ENCODE data around the gene DMRTA1.
"Not testable (repeated sequence)": the region's sequence is repeated elsewhere in the genome, so short reads cannot be mapped to it uniquely, and the experiment has no call there.

DMRTA1 gene

GRCh38 chr9:22446589-22446949, at the start of gene DMRTA1:
TSS of gene DMRTA1 (plus strand) at chr9:22446824. CDS start at chr9:22447066, 242 bp downstream.
- peak; percentile 12 to 20 for DNase-seq

GRCh38 chr9:22401671-22402070, 45.0 kb upstream of the DMRTA1 start:
- no peak for DNase-seq

- no peak for DNase-seq
Observed at GRCh38 chr9:22405869-22406659, 40.6 kb upstream of the DMRTA1 start.

- no peak for DNase-seq
Observed at GRCh38 chr9:22413884-22414283, 32.7 kb upstream of the DMRTA1 start.

- no peak for DNase-seq
Observed at GRCh38 chr9:22415941-22416691, 30.5 kb upstream of the DMRTA1 start.

- no peak for DNase-seq
Observed at GRCh38 chr9:22416692-22417060, 29.9 kb upstream of the DMRTA1 start.

- no peak for DNase-seq
Observed at GRCh38 chr9:22423566-22423965, 23.1 kb upstream of the DMRTA1 start.

- no peak for DNase-seq
Observed at GRCh38 chr9:22424616-22425015, 22.0 kb upstream of the DMRTA1 start.

GRCh38 chr9:22425551-22425950, 21.1 kb upstream of the DMRTA1 start:
- no peak for DNase-seq

GRCh38 chr9:22427226-22427880, 19.3 kb upstream of the DMRTA1 start:
- DNase-seq, result no peak

- DNase-seq, result no peak
Observed at GRCh38 chr9:22433691-22434090, 12.9 kb upstream of the DMRTA1 start.

GRCh38 chr9:22435252-22435651, 11.4 kb upstream of the DMRTA1 start:
- DNase-seq, result not testable (repeated sequence)

- DNase-seq, result not testable (repeated sequence)
Observed at GRCh38 chr9:22437461-22438067, 9.1 kb upstream of the DMRTA1 start.

- no peak for DNase-seq
Observed at GRCh38 chr9:22440841-22441240, 5.8 kb upstream of the DMRTA1 start.

- peak; percentile 22 to 47 for DNase-seq
Observed at GRCh38 chr9:22446950-22447617, 460 bp downstream of the DMRTA1 start.

GRCh38 chr9:22447618-22448305, 1.1 kb downstream of the DMRTA1 start:
- no peak for DNase-seq

- DNase-seq, result no peak
Observed at GRCh38 chr9:22449719-22450118, 3.1 kb downstream of the DMRTA1 start.

- peak; percentile 9 to 31 for DNase-seq
Observed at GRCh38 chr9:22452415-22453010, 5.9 kb downstream of the DMRTA1 start.

- no peak for DNase-seq
Observed at GRCh38 chr9:22454016-22454415, 7.4 kb downstream of the DMRTA1 start.

GRCh38 chr9:22455181-22455580, 8.6 kb downstream of the DMRTA1 start:
- no peak for DNase-seq

- no peak for DNase-seq
Observed at GRCh38 chr9:22457448-22457847, 10.8 kb downstream of the DMRTA1 start.

- no peak for DNase-seq
Observed at GRCh38 chr9:22463205-22463604, 16.6 kb downstream of the DMRTA1 start.

Measured in stimulated activated CD4-positive, alpha-beta T cell treated with anti-CD3 and anti-CD28 coated beads, Interleukin-4, amount 100 ng/mL, for 4 hours (primary cell).